Measurements from ENCODE around the gene UROS.

The UROS gene

DNA sequence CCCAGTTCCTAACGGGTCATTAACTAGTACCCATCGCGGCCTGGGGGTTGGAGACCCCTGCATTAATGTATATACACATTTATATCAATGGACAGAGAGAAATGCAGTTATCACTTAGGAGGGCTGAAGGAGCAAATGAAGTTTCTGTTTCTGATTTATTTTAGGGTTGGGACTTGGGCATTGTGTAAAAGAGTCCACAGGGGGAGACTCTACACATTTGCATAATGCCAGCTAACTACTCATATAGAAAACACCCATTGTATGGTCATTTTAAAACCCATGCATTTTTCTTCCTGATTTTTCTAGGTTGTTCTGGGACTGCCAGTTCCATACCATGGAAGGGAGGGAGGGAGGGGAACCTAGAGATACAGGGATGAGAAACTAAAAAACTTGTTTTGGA is 23.8 kb upstream of the UROS start:
- no peak for DNase-seq (ENCODE audit: extremely low read depth, low read depth)
- no peak overlapping the region for H3K4me3 ChIP-seq (replicated peaks; ENCODE audit: low read depth, low read length)
- TF ChIP-seq, protein P1, sequence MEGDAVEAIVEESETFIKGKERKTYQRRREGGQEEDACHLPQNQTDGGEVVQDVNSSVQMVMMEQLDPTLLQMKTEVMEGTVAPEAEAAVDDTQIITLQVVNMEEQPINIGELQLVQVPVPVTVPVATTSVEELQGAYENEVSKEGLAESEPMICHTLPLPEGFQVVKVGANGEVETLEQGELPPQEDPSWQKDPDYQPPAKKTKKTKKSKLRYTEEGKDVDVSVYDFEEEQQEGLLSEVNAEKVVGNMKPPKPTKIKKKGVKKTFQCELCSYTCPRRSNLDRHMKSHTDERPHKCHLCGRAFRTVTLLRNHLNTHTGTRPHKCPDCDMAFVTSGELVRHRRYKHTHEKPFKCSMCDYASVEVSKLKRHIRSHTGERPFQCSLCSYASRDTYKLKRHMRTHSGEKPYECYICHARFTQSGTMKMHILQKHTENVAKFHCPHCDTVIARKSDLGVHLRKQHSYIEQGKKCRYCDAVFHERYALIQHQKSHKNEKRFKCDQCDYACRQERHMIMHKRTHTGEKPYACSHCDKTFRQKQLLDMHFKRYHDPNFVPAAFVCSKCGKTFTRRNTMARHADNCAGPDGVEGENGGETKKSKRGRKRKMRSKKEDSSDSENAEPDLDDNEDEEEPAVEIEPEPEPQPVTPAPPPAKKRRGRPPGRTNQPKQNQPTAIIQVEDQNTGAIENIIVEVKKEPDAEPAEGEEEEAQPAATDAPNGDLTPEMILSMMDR (IDR thresholded peaks at IDR 0.05; ENCODE audit: low read depth, low read length, missing control alignments): no peak

DNA sequence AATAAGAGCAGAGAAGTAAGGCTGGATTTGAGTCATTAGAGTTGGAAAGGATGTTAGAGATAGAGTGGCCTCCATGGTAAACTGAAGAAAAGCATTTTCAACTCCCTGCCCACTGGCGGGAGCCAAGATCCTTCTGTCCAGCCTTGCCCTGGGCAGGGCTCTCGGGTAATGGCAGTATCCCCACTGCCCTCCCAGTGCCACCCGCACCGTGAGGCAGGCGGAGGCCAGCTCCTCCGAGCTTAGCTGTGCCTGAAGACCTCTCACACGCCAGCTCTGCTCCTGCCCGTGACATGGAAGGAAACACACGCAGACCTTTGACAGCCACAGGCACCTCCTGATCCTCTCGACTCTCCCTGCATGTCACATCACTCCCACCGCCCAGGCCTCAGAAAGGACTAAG is 22.6 kb upstream of the UROS start:
- TF ChIP-seq, protein P1 (IDR thresholded peaks at IDR 0.05; ENCODE audit: low read depth, low read length, missing control alignments): no peak
- no peak overlapping the region for H3K4me3 ChIP-seq (replicated peaks; ENCODE audit: low read depth, low read length)
- no peak for DNase-seq (ENCODE audit: extremely low read depth, low read depth)

DNA sequence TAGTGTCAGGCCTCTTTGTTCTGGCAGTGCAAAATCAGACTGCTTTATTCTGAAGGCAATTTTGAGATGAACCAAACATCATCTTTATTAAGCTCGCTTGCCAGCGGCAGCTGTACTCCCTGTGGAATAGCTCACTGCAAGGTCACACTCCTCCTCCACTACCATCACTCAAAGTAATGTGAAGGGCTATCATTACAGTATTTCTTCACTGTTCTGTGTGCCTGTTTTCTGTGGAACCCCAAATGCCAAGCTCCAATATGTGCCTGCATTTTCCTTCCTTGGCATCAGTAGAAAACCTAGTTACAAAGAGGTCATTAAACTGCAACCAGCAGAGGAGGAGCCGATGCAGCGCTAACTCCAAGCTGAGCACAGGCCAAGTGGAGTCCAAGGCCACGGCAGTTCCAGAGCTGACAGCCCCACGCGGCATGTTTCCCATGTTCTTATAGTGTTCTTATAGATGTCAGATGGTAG is 21.7 kb upstream of the UROS start:
- no peak for DNase-seq (ENCODE audit: extremely low read depth, low read depth)
- TF ChIP-seq, protein P1 (IDR thresholded peaks at IDR 0.05; ENCODE audit: low read depth, low read length, missing control alignments): no peak
- H3K4me3 ChIP-seq (replicated peaks; ENCODE audit: low read depth, low read length): no peak overlapping the region

DNA sequence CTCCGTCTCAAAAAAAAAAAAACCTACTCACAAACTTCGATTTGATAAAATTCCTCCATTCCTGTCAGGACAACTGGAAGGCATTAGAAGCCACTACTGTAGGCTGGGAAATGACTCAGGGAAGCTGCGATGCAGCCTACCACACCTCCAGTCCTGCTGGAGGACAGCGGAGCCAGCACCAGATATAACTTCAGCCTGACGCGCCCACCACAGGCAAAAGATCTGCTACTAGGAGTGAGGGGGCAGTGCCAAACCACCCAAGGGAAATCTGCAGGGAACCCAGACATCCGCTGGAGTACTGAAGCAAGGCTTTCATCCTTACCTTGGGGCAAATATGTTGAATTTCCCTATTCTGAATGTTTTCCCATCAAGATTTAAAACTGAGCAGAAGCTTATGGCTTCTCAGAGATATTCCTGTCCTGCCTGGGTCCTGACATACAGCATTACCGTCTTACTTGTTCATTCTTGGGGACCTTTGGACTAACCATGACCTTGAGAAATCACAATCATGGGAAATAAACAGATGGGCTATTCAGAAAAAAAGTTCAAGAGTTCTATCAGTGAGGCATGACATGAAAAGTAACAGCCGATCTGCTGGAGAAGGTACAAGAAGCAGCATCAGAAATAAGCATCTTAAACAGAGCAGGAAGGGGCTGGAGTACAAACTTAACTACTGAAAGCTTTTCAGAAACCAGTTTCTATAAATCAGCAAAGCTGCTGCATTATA is 20.7 kb upstream of the UROS start:
- DNase-seq (ENCODE audit: extremely low read depth, low read depth): no peak
- H3K4me3 ChIP-seq (replicated peaks; ENCODE audit: low read depth, low read length): no peak overlapping the region
- TF ChIP-seq, protein P1 (IDR thresholded peaks at IDR 0.05; ENCODE audit: low read depth, low read length, missing control alignments): no peak

DNA sequence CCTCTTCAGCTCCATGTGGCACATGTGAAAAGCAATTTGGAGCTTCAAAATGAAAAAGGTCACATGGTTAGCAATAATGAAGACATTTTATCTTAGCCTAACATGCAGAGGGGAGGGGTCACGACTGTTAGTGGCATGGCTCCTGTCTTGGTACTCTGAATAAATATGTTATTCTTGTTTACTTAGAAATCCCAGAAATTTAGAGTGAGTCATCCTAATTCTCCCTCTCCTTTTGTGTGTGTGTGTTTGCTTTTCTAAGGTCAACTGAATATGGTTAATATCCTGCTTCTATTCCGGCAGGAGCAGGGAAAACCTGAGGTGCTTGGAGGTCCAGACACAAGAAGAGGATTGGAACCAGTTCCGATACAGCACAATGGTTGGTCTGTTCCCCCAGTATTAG is 17.9 kb upstream of the UROS start:
- DNase-seq (ENCODE audit: extremely low read depth, low read depth): peak; percentile 6
- TF ChIP-seq, protein P1 (IDR thresholded peaks at IDR 0.05; ENCODE audit: low read depth, low read length, missing control alignments): no peak
- no peak overlapping the region for H3K4me3 ChIP-seq (replicated peaks; ENCODE audit: low read depth, low read length)

DNA sequence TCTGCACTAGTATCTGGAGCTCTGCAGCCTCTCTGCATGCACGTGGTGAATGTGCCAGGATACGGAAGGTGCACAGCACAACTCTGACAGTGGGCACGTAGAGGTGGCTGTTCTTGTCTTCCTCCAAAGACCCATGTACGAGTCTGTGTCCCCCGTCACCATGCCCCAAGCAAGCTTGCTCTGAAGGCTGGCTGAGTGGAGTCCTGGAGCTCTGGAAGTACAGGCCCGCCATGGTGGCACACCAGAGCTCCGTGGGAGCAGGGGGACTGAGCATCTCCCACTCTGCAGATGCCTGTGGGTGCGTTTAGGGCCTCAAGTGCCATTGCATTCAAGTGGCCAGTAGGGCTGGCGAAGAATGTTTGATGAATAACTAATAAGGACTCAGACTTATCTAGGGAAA is 17.3 kb upstream of the UROS start:
- no peak for DNase-seq (ENCODE audit: extremely low read depth, low read depth)
- TF ChIP-seq, protein P1 (IDR thresholded peaks at IDR 0.05; ENCODE audit: low read depth, low read length, missing control alignments): no peak
- H3K4me3 ChIP-seq (replicated peaks; ENCODE audit: low read depth, low read length): no peak overlapping the region

Measured in HFF-Myc (cell line).